Mammary epithelial cell (primary cell): Measurements from ENCODE around the gene KCNJ6.

Source experiments
- EZH2 ChIP-seq: IDR thresholded peaks from 2 replicates; pipeline ENCODE4 v1.6.1; 2012; ENCODE audit warnings: low read length, inconsistent platforms, borderline replicate concordance
- TF ChIP-seq, protein P1 (sequence below), 2 donors: IDR thresholded peaks in 1 of 2; conservative IDR thresholded peaks in 1 of 2; 2 replicates each; pipeline ENCODE4 v1.5.1; 2011 to 2012; ENCODE audit warnings: inconsistent platforms in 2 of 2, low read length in 2 of 2, mild to moderate bottlenecking in 2 of 2, control low read depth in 1 of 2, low read depth in 1 of 2; ENCODE audit not compliant: insufficient read depth in 1 of 2; ENCODE audit errors: extremely low read depth in 1 of 2

- TF ChIP-seq, protein P1, sequence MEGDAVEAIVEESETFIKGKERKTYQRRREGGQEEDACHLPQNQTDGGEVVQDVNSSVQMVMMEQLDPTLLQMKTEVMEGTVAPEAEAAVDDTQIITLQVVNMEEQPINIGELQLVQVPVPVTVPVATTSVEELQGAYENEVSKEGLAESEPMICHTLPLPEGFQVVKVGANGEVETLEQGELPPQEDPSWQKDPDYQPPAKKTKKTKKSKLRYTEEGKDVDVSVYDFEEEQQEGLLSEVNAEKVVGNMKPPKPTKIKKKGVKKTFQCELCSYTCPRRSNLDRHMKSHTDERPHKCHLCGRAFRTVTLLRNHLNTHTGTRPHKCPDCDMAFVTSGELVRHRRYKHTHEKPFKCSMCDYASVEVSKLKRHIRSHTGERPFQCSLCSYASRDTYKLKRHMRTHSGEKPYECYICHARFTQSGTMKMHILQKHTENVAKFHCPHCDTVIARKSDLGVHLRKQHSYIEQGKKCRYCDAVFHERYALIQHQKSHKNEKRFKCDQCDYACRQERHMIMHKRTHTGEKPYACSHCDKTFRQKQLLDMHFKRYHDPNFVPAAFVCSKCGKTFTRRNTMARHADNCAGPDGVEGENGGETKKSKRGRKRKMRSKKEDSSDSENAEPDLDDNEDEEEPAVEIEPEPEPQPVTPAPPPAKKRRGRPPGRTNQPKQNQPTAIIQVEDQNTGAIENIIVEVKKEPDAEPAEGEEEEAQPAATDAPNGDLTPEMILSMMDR (conservative IDR thresholded peaks at IDR 0.05 in 1 of 2, IDR thresholded peaks at IDR 0.05 in 1 of 2; ENCODE audit: extremely low read depth in 1 of 2, insufficient read depth in 1 of 2, low read depth in 1 of 2, low read length in 2 of 2) = no peak
- TF ChIP-seq EZH2 = no peak
Observed at GRCh38 chr21:37956772-37957171, 40.5 kb upstream of the KCNJ6 start.
